Thyroid gland (tissue), 4 donors: ENCODE measurements around the gene FKBP7.

Source experiments
- CTCF ChIP-seq, 6 experiments: fragments of 200-600 bp in 3 of 6; fragments of 450-650 bp in 3 of 6; sonication (generic) in 3 of 6; IDR thresholded peaks; one replicate each; pipeline ENCODE4 v1.5.1; 2016 to 2019; ENCODE audit warnings: antibody characterized with exemption in 6 of 6, mild to moderate bottlenecking in 2 of 6, inconsistent platforms in 1 of 6, moderate library complexity in 1 of 6
- POLR2A ChIP-seq, 2 donors: fragments of 450-650 bp; IDR thresholded peaks; one replicate each; pipeline ENCODE4 v1.6.1; 2017; ENCODE audit warnings: antibody characterized with exemption in 2 of 2, mild to moderate bottlenecking in 2 of 2, moderate library complexity in 1 of 2

- no peak for TF ChIP-seq CTCF (IDR thresholded peaks at IDR 0.05)
- no peak for TF ChIP-seq POLR2A (IDR thresholded peaks at IDR 0.05)
Measured at GRCh38 chr2:178496049-178496448, 17.6 kb upstream of the FKBP7 start.
